Astrocyte (in vitro differentiated cells and primary cell): ENCODE measurements around the gene ESCO1. TPM values are rescaled to one million over a fixed set of nuclear protein-coding genes. Genes with fewer than 3 reads are reported as not detected.

Experiments
- DNase-seq: peaks from one replicate; pipeline ENCODE4 v3.0.0-alpha.2; 2010; ENCODE audit warnings: low read depth
- FAIRE-seq: peaks from 2 replicates; lab custom pipeline; 2011; peaks lifted over from hg19 to GRCh38; lab: Jason Lieb, UNC
- H2AFZ ChIP-seq: 2 replicates; pipeline ENCODE4 v1.6.0; 2012; ENCODE audit warnings: low read depth, low read length, inconsistent platforms
- H3K27ac ChIP-seq: 2 replicates; pipeline ENCODE4 v1.5.1; 2011; ENCODE audit warnings: low read depth, low read length, inconsistent platforms
- H3K27me3 ChIP-seq: 2 replicates; pipeline ENCODE4 v1.6.0; 2011; ENCODE audit warnings: low read length, inconsistent platforms; ENCODE audit not compliant: insufficient read depth
- H3K36me3 ChIP-seq: 2 replicates; pipeline ENCODE4 v1.5.1; 2011; ENCODE audit warnings: low read length, inconsistent platforms; ENCODE audit not compliant: insufficient read depth
- H3K4me1 ChIP-seq: 2 replicates; pipeline ENCODE4 v1.5.1; 2011; ENCODE audit warnings: low read length, inconsistent platforms; ENCODE audit not compliant: insufficient read depth
- H3K4me2 ChIP-seq: 2 replicates; pipeline ENCODE4 v1.6.0; 2012; ENCODE audit warnings: low read length, inconsistent platforms
- H3K4me3 ChIP-seq: 2 replicates; pipeline ENCODE4 v1.5.1; 2011; ENCODE audit warnings: low read depth, mild to moderate bottlenecking, low read length, inconsistent platforms; ENCODE audit not compliant: insufficient read depth
- H3K79me2 ChIP-seq: 2 replicates; pipeline ENCODE4 v1.6.0; 2012; ENCODE audit warnings: mild to moderate bottlenecking, low read length, inconsistent platforms; ENCODE audit not compliant: insufficient read depth
- H3K9ac ChIP-seq: 2 replicates; pipeline ENCODE4 v1.6.0; 2012; ENCODE audit warnings: mild to moderate bottlenecking, low read length, inconsistent platforms
- H3K9me3 ChIP-seq: 2 replicates; pipeline ENCODE4 v1.5.1; 2012; ENCODE audit warnings: low read depth, mild to moderate bottlenecking, low read length, inconsistent platforms; ENCODE audit not compliant: insufficient read depth
- H4K20me1 ChIP-seq: 2 replicates; pipeline ENCODE4 v1.6.0; 2012; ENCODE audit warnings: low read length, inconsistent platforms; ENCODE audit not compliant: insufficient read depth
- H3K27ac Mint-ChIP-seq: one replicate; pipeline ENCODE4 v1.8.0; 2021; ENCODE audit warnings: mild to moderate bottlenecking, mixed read lengths; ENCODE audit not compliant: unreplicated experiment
- H3K27me3 Mint-ChIP-seq: one replicate; pipeline ENCODE4 v1.8.0; 2021; ENCODE audit warnings: low read depth, mixed read lengths; ENCODE audit not compliant: unreplicated experiment
- H3K36me3 Mint-ChIP-seq: one replicate; pipeline ENCODE4 v1.8.0; 2021; ENCODE audit warnings: low read depth, mixed read lengths; ENCODE audit not compliant: unreplicated experiment
- H3K4me1 Mint-ChIP-seq: one replicate; pipeline ENCODE4 v1.8.0; 2021; ENCODE audit warnings: low read depth, mixed read lengths; ENCODE audit not compliant: unreplicated experiment
- H3K4me3 Mint-ChIP-seq: one replicate; pipeline ENCODE4 v1.8.0; 2021; ENCODE audit warnings: mild to moderate bottlenecking, moderate library complexity, mixed read lengths; ENCODE audit not compliant: unreplicated experiment
- H3K9me3 Mint-ChIP-seq: one replicate; pipeline ENCODE4 v1.8.0; 2021; ENCODE audit warnings: mild to moderate bottlenecking, mixed read lengths; ENCODE audit not compliant: unreplicated experiment
- CTCF ChIP-seq: IDR thresholded peaks from 2 replicates; pipeline ENCODE4 v1.5.1; 2011; ENCODE audit warnings: low read depth, mild to moderate bottlenecking, inconsistent platforms, low read length, moderate library complexity; ENCODE audit not compliant: insufficient read depth
- EZH2 ChIP-seq: IDR thresholded peaks from 2 replicates; pipeline ENCODE4 v1.6.1; 2012; ENCODE audit warnings: mild to moderate bottlenecking, low read length, inconsistent platforms; ENCODE audit not compliant: insufficient read depth
- total RNA-seq: library from RNA; stranded (reverse); gene quantifications from 2 replicates; pipeline ENCODE4 v1.2.1, GENCODE V29; 2021

ESCO1 gene
- total RNA-seq, 1 donor from 2014 or later, result 17.5 TPM

GRCh38 chr18:21479721-21480120, 120.8 kb downstream of the ESCO1 start:
- no peak overlapping the region for H3K9ac ChIP-seq
- H3K79me2 ChIP-seq, result no peaks in the 10 kb centered on the region
- Mint-ChIP-seq H3K27ac (no peak overlapping the region), H3K9me3 (no peaks in the 10 kb centered on the region), H3K36me3 (no peaks in the 10 kb centered on the region), H3K4me3 (no peak overlapping the region), H3K27me3 (no peaks in the 10 kb centered on the region), H3K4me1 (peaks cover 4% of the 10 kb centered on the region)
- no peaks in the 10 kb centered on the region for H3K9me3 ChIP-seq
- no peak for TF ChIP-seq CTCF
- no peak for TF ChIP-seq EZH2
- no peak overlapping the region for H3K4me2 ChIP-seq
- no peak overlapping the region for H3K4me3 ChIP-seq
- DNase-seq, result no peak
- no peak for FAIRE-seq
- H2AFZ ChIP-seq, result no peak overlapping the region
- H3K4me1 ChIP-seq, result peaks cover under 1% of the 10 kb centered on the region
- no peaks in the 10 kb centered on the region for H3K27me3 ChIP-seq
- H3K27ac ChIP-seq, result no peak overlapping the region
- H3K36me3 ChIP-seq, result no peaks in the 10 kb centered on the region
- H4K20me1 ChIP-seq, result no peaks in the 10 kb centered on the region

Other genes starting within 250 kb of the ESCO1 start
- 51.4 and 60.6 TPM in 2 replicates for gene SNRPD1, start 11.6 kb upstream of the ESCO1 start, total RNA-seq
- 5.1 and 6.4 TPM in 2 replicates for gene ABHD3, start 104.1 kb upstream of the ESCO1 start, total RNA-seq
- 56.1 and 56.8 TPM in 2 replicates for gene MIB1, start 140.1 kb upstream of the ESCO1 start, total RNA-seq